K562 (cell line): Measurements from ENCODE around the gene MMP15. TPM values are rescaled to one million over a fixed set of nuclear protein-coding genes. Genes with fewer than 3 reads are reported as not detected.

Experiments used
- NFIC ChIP-seq: fragments of 450-650 bp; IDR thresholded peaks from 2 replicates; pipeline ENCODE4 v1.6.1; 2017; ENCODE audit warnings: mild to moderate bottlenecking, inconsistent platforms
- PYGO2 ChIP-seq: fragments of 450-650 bp; IDR thresholded peaks from 2 replicates; pipeline ENCODE4 v1.6.1; 2016; ENCODE audit warnings: mild to moderate bottlenecking, missing genetic modification characterization, moderate library complexity, missing compliant biosample characterization
- RBM17 ChIP-seq: fragments of 200-400 bp; formaldehyde crosslinking; IDR thresholded peaks from 2 replicates; pipeline ENCODE4 v1.6.1; 2017; ENCODE audit warnings: low read depth, mild to moderate bottlenecking, low read length, borderline replicate concordance
- SLC30A9 ChIP-seq: fragments of 250-450 bp; sonication (Bioruptor Pico); IDR thresholded peaks from 2 replicates; pipeline ENCODE4 v1.8.0; 2022; ENCODE audit warnings: mild to moderate bottlenecking, moderate library complexity
- SMAD4 ChIP-seq: fragments of 250-450 bp; sonication (Bioruptor Pico); conservative IDR thresholded peaks from 2 replicates; pipeline ENCODE4 v1.8.0; 2021; ENCODE audit warnings: inconsistent platforms, mild to moderate bottlenecking, moderate library complexity
- SMARCA4 ChIP-seq: fragments of 450-650 bp; IDR thresholded peaks from 2 replicates; pipeline ENCODE4 v1.6.1; 2016
- TOE1 ChIP-seq, 2 experiments: fragments of 450-650 bp in 1 of 2; sonication (generic) in 1 of 2; formaldehyde crosslinking in 1 of 2; IDR thresholded peaks; 2 replicates each; pipeline versions ENCODE4 v1.7.1 to v1.8.0; 2016 to 2022; ENCODE audit warnings: borderline replicate concordance in 2 of 2, mild to moderate bottlenecking in 2 of 2, antibody characterized with exemption in 1 of 2, inconsistent platforms in 1 of 2, low read depth in 1 of 2, missing genetic modification reagents in 1 of 2, moderate library complexity in 1 of 2
- YY1 ChIP-seq, 3 experiments: IDR thresholded peaks; 2 replicates each; pipeline ENCODE4 v1.6.1; 2011; ENCODE audit warnings: low read length in 2 of 3, mild to moderate bottlenecking in 2 of 3, moderate library complexity in 2 of 3, borderline replicate concordance in 1 of 3, control low read depth in 1 of 3, low read depth in 1 of 3; ENCODE audit not compliant: insufficient read depth in 3 of 3, insufficient replicate concordance in 2 of 3, control insufficient read depth in 1 of 3, insufficient read length in 1 of 3; ENCODE audit errors: extremely low read depth in 1 of 3
- ZBTB33 ChIP-seq: sonication (generic); formaldehyde crosslinking; IDR thresholded peaks from 2 replicates; pipeline ENCODE4 v1.8.1; 2023; ENCODE audit warnings: mild to moderate bottlenecking, missing genetic modification reagents
- ZNF140 ChIP-seq: fragments of 250-450 bp; sonication (Bioruptor Pico); IDR thresholded peaks from 2 replicates; pipeline ENCODE4 v1.8.0; 2021; ENCODE audit warnings: moderate library complexity, mild to moderate bottlenecking, inconsistent platforms
- ZNF197 ChIP-seq: fragments of 200-800 bp; sonication (Bioruptor generic); IDR thresholded peaks from 2 replicates; pipeline ENCODE4 v1.6.1; 2016; ENCODE audit warnings: low read depth, missing genetic modification characterization, missing compliant biosample characterization
- ZNF354B ChIP-seq: fragments of 250-450 bp; sonication (Bioruptor Pico); IDR thresholded peaks from 2 replicates; pipeline ENCODE4 v1.4.0; 2020
- ZNF584 ChIP-seq: fragments of 200-800 bp; sonication (Bioruptor generic); IDR thresholded peaks from 2 replicates; pipeline ENCODE4 v1.6.1; 2016; ENCODE audit warnings: low read depth, mild to moderate bottlenecking, missing genetic modification characterization, missing compliant biosample characterization
- polyA plus RNA-seq, 8 experiments: library from polyadenylated mRNA; depleted of rRNA in 4 of 8; stranded (reverse) in 5 of 8; unstranded in 3 of 8; fragments of >200 nt; fragmentation: Nextera tagmentation in 2 of 8; fragmentation: Illumina TruSeq in 1 of 8; extraction: Ambion mirVana in 2 of 8; extraction: Trizol in 1 of 8; gene quantifications; 2 replicates each; pipeline versions ENCODE4 v1.2.1 to v1.2.3, GENCODE V29; 2011 to 2014; ENCODE audit warnings: inconsistent platforms in 1 of 8, missing spikeins in 1 of 8
- total RNA-seq, 7 experiments: library from RNA; depleted of rRNA in 6 of 7; stranded (reverse); fragments of >200 nt in 6 of 7; fragmentation: Illumina TruSeq in 2 of 7; extraction: Trizol in 2 of 7; gene quantifications; 2 replicates each; pipeline versions ENCODE4 v1.2.1 to v1.2.3, GENCODE V29; 2011 to 2021; ENCODE audit warnings: low replicate concordance in 1 of 7
- TF ChIP-seq, protein P1 (sequence below): fragments of 250-450 bp; sonication (Bioruptor Pico); IDR thresholded peaks from 2 replicates; pipeline ENCODE4 v1.9.0; 2021; ENCODE audit warnings: mild to moderate bottlenecking
- TF ChIP-seq, protein P2 (sequence below): fragments of 250-450 bp; sonication (Bioruptor Pico); IDR thresholded peaks from 2 replicates; pipeline ENCODE4 v1.9.0; 2021; ENCODE audit warnings: mild to moderate bottlenecking, inconsistent platforms

Gene MMP15
- total and polyA plus RNA-seq, 9 of the 15 experiments (the other 6 are each of a cell fraction or from before 2014, with no cell fraction given), result 0.01 to 20.4 (median 5.5) TPM

- no peak for TF ChIP-seq TOE1 (IDR thresholded peaks at IDR 0.05; ENCODE audit: borderline replicate concordance)
- TF ChIP-seq TOE1 (CRISPR knock-in tag; IDR thresholded peaks at IDR 0.05; ENCODE audit: borderline replicate concordance, low read depth), result no peak
- TF ChIP-seq ZNF140, result no peak
- no peak for TF ChIP-seq ZBTB33 (CRISPR knock-in tag)
- TF ChIP-seq SMARCA4, result no peak
- no peak for TF ChIP-seq SMAD4 (CRISPR knock-in tag)
- TF ChIP-seq NFIC, result peak; percentile 72
- no peak for TF ChIP-seq ZNF584 (CRISPR knock-in tag)
- TF ChIP-seq ZNF354B (CRISPR knock-in tag), result no peak
- no peak for TF ChIP-seq SLC30A9 (CRISPR knock-in tag)
- TF ChIP-seq YY1 (IDR thresholded peaks at IDR 0.05; ENCODE audit: borderline replicate concordance in 1 of 3, control insufficient read depth in 1 of 3, extremely low read depth in 1 of 3, insufficient read depth in 3 of 3, insufficient read length in 1 of 3, insufficient replicate concordance in 2 of 3, low read depth in 1 of 3, low read length in 2 of 3), result no peak
- TF ChIP-seq RBM17, result no peak
- TF ChIP-seq, protein P1, sequence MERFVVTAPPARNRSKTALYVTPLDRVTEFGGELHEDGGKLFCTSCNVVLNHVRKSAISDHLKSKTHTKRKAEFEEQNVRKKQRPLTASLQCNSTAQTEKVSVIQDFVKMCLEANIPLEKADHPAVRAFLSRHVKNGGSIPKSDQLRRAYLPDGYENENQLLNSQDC (CRISPR knock-in tag), result no peak
- no peak for TF ChIP-seq PYGO2 (tag)
- TF ChIP-seq, protein P2, sequence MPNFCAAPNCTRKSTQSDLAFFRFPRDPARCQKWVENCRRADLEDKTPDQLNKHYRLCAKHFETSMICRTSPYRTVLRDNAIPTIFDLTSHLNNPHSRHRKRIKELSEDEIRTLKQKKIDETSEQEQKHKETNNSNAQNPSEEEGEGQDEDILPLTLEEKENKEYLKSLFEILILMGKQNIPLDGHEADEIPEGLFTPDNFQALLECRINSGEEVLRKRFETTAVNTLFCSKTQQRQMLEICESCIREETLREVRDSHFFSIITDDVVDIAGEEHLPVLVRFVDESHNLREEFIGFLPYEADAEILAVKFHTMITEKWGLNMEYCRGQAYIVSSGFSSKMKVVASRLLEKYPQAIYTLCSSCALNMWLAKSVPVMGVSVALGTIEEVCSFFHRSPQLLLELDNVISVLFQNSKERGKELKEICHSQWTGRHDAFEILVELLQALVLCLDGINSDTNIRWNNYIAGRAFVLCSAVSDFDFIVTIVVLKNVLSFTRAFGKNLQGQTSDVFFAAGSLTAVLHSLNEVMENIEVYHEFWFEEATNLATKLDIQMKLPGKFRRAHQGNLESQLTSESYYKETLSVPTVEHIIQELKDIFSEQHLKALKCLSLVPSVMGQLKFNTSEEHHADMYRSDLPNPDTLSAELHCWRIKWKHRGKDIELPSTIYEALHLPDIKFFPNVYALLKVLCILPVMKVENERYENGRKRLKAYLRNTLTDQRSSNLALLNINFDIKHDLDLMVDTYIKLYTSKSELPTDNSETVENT (CRISPR knock-in tag), result no peak
- no peak for TF ChIP-seq ZNF197
These were observed 10.0 kb downstream of the MMP15 start (continued) for GRCh38 chr16:58035356-58036170.
